ENCODE results near the gene OPA3. TPM values are rescaled to one million over a fixed set of nuclear protein-coding genes. Genes with fewer than 3 reads are reported as not detected.

The OPA3 gene
- total and polyA plus RNA-seq, 2 experiments from 2014 or later = 11.5 to 14.5 TPM

- Histone ChIP-seq H3K79me2 (replicated peaks; ENCODE audit: insufficient read depth) (no peaks in the 10 kb centered on the region), H4K20me1 (replicated peaks; ENCODE audit: insufficient read depth) (no peaks in the 10 kb centered on the region), H3K4me1 (ENCODE audit: insufficient read depth) (peaks cover 4% of the 10 kb centered on the region; the same call in 1 of the 2 replicates), H2AFZ (peak overlapping the region; percentile 40), H3K9me2 (ENCODE audit: insufficient read depth) (no peaks in the 10 kb centered on the region), H3K4me2 (peak overlapping the region; percentile 45), H3K27ac (ENCODE audit: low read depth) (peak overlapping the region; percentile 45), H3F3A (replicated peaks; ENCODE audit: low read depth) (peaks cover 5% of the 10 kb centered on the region; the same call in 1 of the 2 replicates), H3K36me3 (ENCODE audit: insufficient read depth) (no peaks in the 10 kb centered on the region), H3K27me3 (ENCODE audit: insufficient read depth) (peaks cover 23% of the 10 kb centered on the region), H3K4me3 (peak overlapping the region; percentile 51)
- TF ChIP-seq STAT1 (IDR thresholded peaks at IDR 0.05; ENCODE audit: unreplicated experiment) (no peak), JUNB (IDR thresholded peaks at IDR 0.05; ENCODE audit: unreplicated experiment) (no peak), CTCF (conservative IDR thresholded peaks at IDR 0.05; ENCODE audit: low read depth in 2 of 2) (peak; percentile 95 to 99), CREB1 (CRISPR knock-in tag; IDR thresholded peaks at IDR 0.05; ENCODE audit: low read depth) (peak; percentile 61), ZNF114 (CRISPR knock-in tag; IDR thresholded peaks at IDR 0.05) (no peak), ZNF331 (CRISPR knock-in tag; IDR thresholded peaks at IDR 0.05; ENCODE audit: low read depth) (no peak)
- TF ChIP-seq, protein P1, sequence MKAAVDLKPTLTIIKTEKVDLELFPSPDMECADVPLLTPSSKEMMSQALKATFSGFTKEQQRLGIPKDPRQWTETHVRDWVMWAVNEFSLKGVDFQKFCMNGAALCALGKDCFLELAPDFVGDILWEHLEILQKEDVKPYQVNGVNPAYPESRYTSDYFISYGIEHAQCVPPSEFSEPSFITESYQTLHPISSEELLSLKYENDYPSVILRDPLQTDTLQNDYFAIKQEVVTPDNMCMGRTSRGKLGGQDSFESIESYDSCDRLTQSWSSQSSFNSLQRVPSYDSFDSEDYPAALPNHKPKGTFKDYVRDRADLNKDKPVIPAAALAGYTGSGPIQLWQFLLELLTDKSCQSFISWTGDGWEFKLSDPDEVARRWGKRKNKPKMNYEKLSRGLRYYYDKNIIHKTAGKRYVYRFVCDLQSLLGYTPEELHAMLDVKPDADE (IDR thresholded peaks at IDR 0.05) = no peak
- no peaks in the 10 kb centered on the region; the same call in 2 of the 3 replicates for H3K36me3 Mint-ChIP-seq (ENCODE audit: low read depth)
- H3K27ac Mint-ChIP-seq = peak overlapping the region; percentile 99
- ATAC-seq (peak; percentile 96), DNase-seq (ENCODE audit: low spot score) (peak; percentile 95)
- peaks cover 2% of the 10 kb centered on the region; the same call in 2 of the 3 replicates for H3K9me3 Mint-ChIP-seq
- H3K4me3 Mint-ChIP-seq = peak overlapping the region; percentile 64
- H3K4me1 Mint-ChIP-seq = peaks cover 17% of the 10 kb centered on the region
- H3K27me3 Mint-ChIP-seq (ENCODE audit: insufficient read depth, low read depth, poor library complexity) = peaks cover 27% of the 10 kb centered on the region
Observed at GRCh38 chr19:45478454-45479238, 106.0 kb downstream of the OPA3 start.

DNA sequence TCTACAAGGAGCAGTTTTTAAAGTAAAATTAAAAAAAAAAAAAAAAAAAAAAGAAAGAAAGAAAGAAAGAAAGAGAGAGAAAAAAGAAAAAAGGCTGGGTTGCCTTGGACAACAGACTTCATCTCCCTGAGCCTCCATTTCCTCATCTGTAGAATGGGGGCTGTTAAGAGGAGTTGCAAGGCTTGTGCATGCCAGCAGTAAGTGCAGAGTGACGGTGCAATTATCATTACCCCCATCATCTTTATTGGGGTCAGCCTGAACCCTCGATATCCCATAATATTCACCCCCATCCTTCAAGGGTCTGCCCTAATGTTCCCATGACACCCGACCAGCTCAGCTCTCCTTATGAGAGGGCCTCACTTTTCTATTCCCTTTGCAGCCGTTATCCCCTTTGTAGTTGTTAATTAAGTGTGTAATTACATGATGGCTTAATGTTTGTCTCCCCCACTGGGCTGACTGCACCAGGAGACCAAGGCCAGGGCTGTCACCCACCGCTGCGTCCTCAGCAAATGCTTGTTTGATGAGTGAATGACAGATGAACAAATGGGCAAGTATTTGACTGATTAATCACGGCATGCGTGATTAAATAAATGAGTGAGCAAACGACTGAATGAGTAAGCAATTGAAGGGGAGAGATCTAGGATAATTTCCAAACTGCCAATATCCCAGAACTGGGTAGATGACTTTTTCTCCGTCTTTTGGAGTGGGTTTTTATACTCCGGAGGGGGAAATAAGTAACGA lies 106.7 kb downstream of the OPA3 start:
- H2AFZ ChIP-seq = no peak overlapping the region
- no peak for TF ChIP-seq ZNF462 (CRISPR knock-in tag; IDR thresholded peaks at IDR 0.05)
- no peak for TF ChIP-seq CREB1 (CRISPR knock-in tag; IDR thresholded peaks at IDR 0.05; ENCODE audit: low read depth)
- no peak for TF ChIP-seq POLR2AphosphoS5 (IDR thresholded peaks at IDR 0.05; ENCODE audit: low read depth)

More for the DNA sequence above, 106.7 kb downstream of the OPA3 start:
- H3K4me1 ChIP-seq (ENCODE audit: insufficient read depth) = peaks cover 8% of the 10 kb centered on the region; the same call in 1 of the 2 replicates
- peaks cover 31% of the 10 kb centered on the region for H3K27me3 Mint-ChIP-seq (ENCODE audit: insufficient read depth, low read depth, poor library complexity)
- H4K20me1 ChIP-seq (replicated peaks; ENCODE audit: insufficient read depth) = no peaks in the 10 kb centered on the region
- peak overlapping the region; percentile 64 for H3K4me3 Mint-ChIP-seq
- H3K79me2 ChIP-seq (replicated peaks; ENCODE audit: insufficient read depth) = no peaks in the 10 kb centered on the region
- H3K4me1 Mint-ChIP-seq = peaks cover 22% of the 10 kb centered on the region
- peaks cover 5% of the 10 kb centered on the region; the same call in 1 of the 2 replicates for H3F3A ChIP-seq (replicated peaks; ENCODE audit: low read depth)
- H3K9me2 ChIP-seq (ENCODE audit: insufficient read depth) = no peaks in the 10 kb centered on the region
- H3K36me3 ChIP-seq (ENCODE audit: insufficient read depth) = no peaks in the 10 kb centered on the region
- H3K36me3 Mint-ChIP-seq (ENCODE audit: low read depth) = no peaks in the 10 kb centered on the region; the same call in 2 of the 3 replicates
- DNase-seq (ENCODE audit: low spot score) (no peak), ATAC-seq (no peak)
- peaks cover 31% of the 10 kb centered on the region for H3K27me3 ChIP-seq (ENCODE audit: insufficient read depth)
- peak overlapping the region; percentile 45 for H3K4me2 ChIP-seq
- peak overlapping the region; percentile 51 for H3K4me3 ChIP-seq
- peaks cover 2% of the 10 kb centered on the region; the same call in 2 of the 3 replicates for H3K9me3 Mint-ChIP-seq
- no peak overlapping the region for H3K27ac ChIP-seq (ENCODE audit: low read depth)
- peak overlapping the region; percentile 0; the same call in 1 of the 2 replicates for H3K27ac Mint-ChIP-seq

Measured in GM23338 (cell line).